ENCODE data around the gene PET100.

Gene PET100

GRCh38 chr19:7605490-7606222 is 23.9 kb upstream of the PET100 start:
- Mint-ChIP-seq H3K9me3 (peaks cover 7 to 8% of the 10 kb centered on the region in 2 donors), H3K4me3 (no peak overlapping the region), H3K27ac (no peak overlapping the region), H3K4me1 (peaks cover 0 to 5% of the 10 kb centered on the region in 2 donors), H3K27me3 (peaks cover 26 to 45% of the 10 kb centered on the region in 2 donors), H3K36me3 (peaks cover 2 to 7% of the 10 kb centered on the region in 2 donors)
- peak; percentile 64 to 66 for ATAC-seq (replicated peaks)
- DNase-seq: no peak

- Mint-ChIP-seq H3K9me3 (peaks cover 4 to 5% of the 10 kb centered on the region in 2 donors), H3K27ac (no peak overlapping the region), H3K4me3 (no peak overlapping the region), H3K36me3 (peaks cover 0 to 3% of the 10 kb centered on the region in 2 donors), H3K27me3 (peaks cover 23 to 45% of the 10 kb centered on the region in 2 donors), H3K4me1 (peaks cover 0 to 3% of the 10 kb centered on the region in 2 donors)
- DNase-seq (no peak), ATAC-seq (replicated peaks) (no peak)
Observed at GRCh38 chr19:7606289-7606688, 23.3 kb upstream of the PET100 start.

GRCh38 chr19:7607212-7607873 is 22.2 kb upstream of the PET100 start:
- Mint-ChIP-seq H3K4me1 (peaks cover 0 to 3% of the 10 kb centered on the region in 2 donors), H3K36me3 (peaks cover 0 to 3% of the 10 kb centered on the region in 2 donors), H3K9me3 (peaks cover 4 to 5% of the 10 kb centered on the region in 2 donors), H3K4me3 (no peak overlapping the region), H3K27me3 (peaks cover 19 to 40% of the 10 kb centered on the region in 2 donors), H3K27ac (no peak overlapping the region)
- no peak for DNase-seq
- ATAC-seq (replicated peaks): no peak

- Mint-ChIP-seq H3K4me3 (no peak overlapping the region), H3K4me1 (peaks cover 0 to 3% of the 10 kb centered on the region in 2 donors), H3K9me3 (peaks cover 4 to 5% of the 10 kb centered on the region in 2 donors), H3K27me3 (peaks cover 18 to 33% of the 10 kb centered on the region in 2 donors), H3K36me3 (peaks cover 0 to 3% of the 10 kb centered on the region in 2 donors), H3K27ac (peak overlapping the region; percentile 62)
- ATAC-seq (replicated peaks) (no peak), DNase-seq (no peak)
Observed at GRCh38 chr19:7607874-7608560, 21.6 kb upstream of the PET100 start.

GRCh38 chr19:7610491-7611240 is 18.9 kb upstream of the PET100 start:
- Mint-ChIP-seq H3K27ac (no peak overlapping the region), H3K27me3 (peaks cover 2 to 7% of the 10 kb centered on the region in 2 donors)
- ATAC-seq (replicated peaks): no peak

GRCh38 chr19:7611541-7612279 is 17.9 kb upstream of the PET100 start:
- Mint-ChIP-seq H3K9me3 (no peaks in the 10 kb centered on the region), H3K27ac (no peak overlapping the region), H3K4me3 (no peak overlapping the region), H3K36me3 (peaks cover 4 to 5% of the 10 kb centered on the region in 2 donors), H3K27me3 (peaks cover 0 to 5% of the 10 kb centered on the region in 2 donors), H3K4me1 (peaks cover 0 to 5% of the 10 kb centered on the region in 2 donors)
- ATAC-seq (replicated peaks) (no peak), DNase-seq (no peak)

More at GRCh38 chr19:7610491-7611240, 18.9 kb upstream of the PET100 start:
- H3K36me3 Mint-ChIP-seq: peaks cover 0 to under 1% of the 10 kb centered on the region in 2 donors
- peaks cover under 1 to 2% of the 10 kb centered on the region in 2 donors for H3K9me3 Mint-ChIP-seq
- no peak for DNase-seq
- peaks cover 0 to 5% of the 10 kb centered on the region in 2 donors for H3K4me1 Mint-ChIP-seq
- H3K4me3 Mint-ChIP-seq: no peak overlapping the region

- Mint-ChIP-seq H3K4me3 (no peak overlapping the region), H3K36me3 (peaks cover 12 to 13% of the 10 kb centered on the region in 2 donors), H3K9me3 (no peaks in the 10 kb centered on the region), H3K27ac (no peak overlapping the region), H3K4me1 (peaks cover 0 to 5% of the 10 kb centered on the region in 2 donors), H3K27me3 (peaks cover 0 to 5% of the 10 kb centered on the region in 2 donors)
- DNase-seq (no peak), ATAC-seq (replicated peaks) (no peak)
Observed at GRCh38 chr19:7612282-7613274, 17.0 kb upstream of the PET100 start.

- no peak for ATAC-seq (replicated peaks)
- H3K27me3 Mint-ChIP-seq: no peaks in the 10 kb centered on the region
- no peaks in the 10 kb centered on the region for H3K9me3 Mint-ChIP-seq
- H3K4me1 Mint-ChIP-seq: peaks cover 3 to 5% of the 10 kb centered on the region in 2 donors
- peaks cover 31 to 33% of the 10 kb centered on the region in 2 donors for H3K36me3 Mint-ChIP-seq
- DNase-seq: no peak
- H3K4me3 Mint-ChIP-seq: no peak overlapping the region
- no peak overlapping the region for H3K27ac Mint-ChIP-seq
Observed at GRCh38 chr19:7614859-7615741, 14.5 kb upstream of the PET100 start.

GRCh38 chr19:7617172-7617571 is 12.4 kb upstream of the PET100 start:
- Mint-ChIP-seq H3K9me3 (no peaks in the 10 kb centered on the region), H3K4me3 (no peak overlapping the region), H3K36me3 (peaks cover 38 to 46% of the 10 kb centered on the region in 2 donors), H3K4me1 (peaks cover 3 to 5% of the 10 kb centered on the region in 2 donors), H3K27me3 (no peaks in the 10 kb centered on the region), H3K27ac (no peak overlapping the region)
- no peak for DNase-seq
- no peak for ATAC-seq (replicated peaks)

GRCh38 chr19:7617735-7618134 is 11.9 kb upstream of the PET100 start:
- H3K27me3 Mint-ChIP-seq: no peaks in the 10 kb centered on the region
- no peak for ATAC-seq (replicated peaks)
- H3K9me3 Mint-ChIP-seq: no peaks in the 10 kb centered on the region
- H3K4me3 Mint-ChIP-seq: no peak overlapping the region
- H3K4me1 Mint-ChIP-seq: peaks cover 3 to 5% of the 10 kb centered on the region in 2 donors
- no peak overlapping the region for H3K27ac Mint-ChIP-seq
- DNase-seq: no peak
- H3K36me3 Mint-ChIP-seq: peaks cover 39 to 50% of the 10 kb centered on the region in 2 donors

- H3K36me3 Mint-ChIP-seq: peaks cover 45 to 56% of the 10 kb centered on the region in 2 donors
- H3K27me3 Mint-ChIP-seq: no peaks in the 10 kb centered on the region
- H3K9me3 Mint-ChIP-seq: no peaks in the 10 kb centered on the region
- ATAC-seq (replicated peaks): no peak
- peaks cover 3 to 9% of the 10 kb centered on the region in 2 donors for H3K4me1 Mint-ChIP-seq
- DNase-seq: no peak
- H3K4me3 Mint-ChIP-seq: no peak overlapping the region
- peak overlapping the region; percentile 70 for H3K27ac Mint-ChIP-seq
Observed at GRCh38 chr19:7618348-7618747, 11.2 kb upstream of the PET100 start.
